ENCODE measurements around the gene ADAMTS6.

- no peak for TF ChIP-seq POLR2A (IDR thresholded peaks at IDR 0.05)
- TF ChIP-seq CTCF (IDR thresholded peaks at IDR 0.05), result no peak
These were observed 157.5 kb downstream of the ADAMTS6 start for GRCh38 chr5:65324226-65324625.

Measured in Peyer's patch (tissue), 4 donors.